GM21515 (cell line): ENCODE data around the gene RAB35.

Source experiments
- ATAC-seq: cut with Tn5 transposase; IDR thresholded peaks from one replicate; pipeline ENCODE4 v1.9.1; 2021; ENCODE audit not compliant: unreplicated experiment

Gene RAB35

DNA sequence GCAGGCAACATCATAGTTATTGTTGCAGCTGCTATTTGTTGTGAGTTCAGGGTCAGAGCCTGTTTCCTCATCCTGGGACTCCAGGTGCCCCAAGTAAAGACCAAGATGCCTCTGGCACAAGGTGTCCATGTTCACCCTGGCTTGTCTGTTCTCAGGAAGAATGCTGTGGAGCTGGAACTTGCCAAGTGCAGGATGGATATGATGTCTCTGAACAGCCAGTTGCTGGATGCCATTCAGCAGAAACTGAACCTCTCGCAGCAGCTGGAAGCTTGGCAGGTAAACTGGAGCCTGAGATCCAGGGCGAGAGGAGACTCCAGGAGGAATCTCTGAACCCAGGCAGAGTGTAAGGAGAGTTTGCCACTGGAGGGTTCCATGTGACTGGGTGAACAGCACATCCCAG is 26.8 kb downstream of the RAB35 start:
- no peak for ATAC-seq

DNA sequence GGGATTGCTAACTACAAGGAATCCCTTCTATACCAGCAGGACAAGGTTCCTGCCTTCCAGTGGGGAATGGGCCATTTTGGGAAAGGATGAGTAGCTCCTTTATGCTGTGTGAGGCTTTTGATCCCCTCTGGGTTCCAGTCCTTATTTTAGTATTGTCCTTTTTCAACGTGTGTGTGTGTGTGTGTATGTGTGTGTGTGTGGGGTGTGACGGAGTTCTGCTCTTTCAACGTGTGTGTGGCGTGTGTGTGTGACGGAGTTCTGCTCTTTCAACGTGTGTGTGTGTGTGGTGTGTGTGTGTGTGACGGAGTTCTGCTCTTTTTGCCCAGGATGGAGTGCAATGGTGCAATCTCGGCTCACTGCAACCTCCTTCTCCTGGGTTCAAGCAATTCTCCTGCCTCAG is 27.4 kb downstream of the RAB35 start:
- no peak for ATAC-seq

DNA sequence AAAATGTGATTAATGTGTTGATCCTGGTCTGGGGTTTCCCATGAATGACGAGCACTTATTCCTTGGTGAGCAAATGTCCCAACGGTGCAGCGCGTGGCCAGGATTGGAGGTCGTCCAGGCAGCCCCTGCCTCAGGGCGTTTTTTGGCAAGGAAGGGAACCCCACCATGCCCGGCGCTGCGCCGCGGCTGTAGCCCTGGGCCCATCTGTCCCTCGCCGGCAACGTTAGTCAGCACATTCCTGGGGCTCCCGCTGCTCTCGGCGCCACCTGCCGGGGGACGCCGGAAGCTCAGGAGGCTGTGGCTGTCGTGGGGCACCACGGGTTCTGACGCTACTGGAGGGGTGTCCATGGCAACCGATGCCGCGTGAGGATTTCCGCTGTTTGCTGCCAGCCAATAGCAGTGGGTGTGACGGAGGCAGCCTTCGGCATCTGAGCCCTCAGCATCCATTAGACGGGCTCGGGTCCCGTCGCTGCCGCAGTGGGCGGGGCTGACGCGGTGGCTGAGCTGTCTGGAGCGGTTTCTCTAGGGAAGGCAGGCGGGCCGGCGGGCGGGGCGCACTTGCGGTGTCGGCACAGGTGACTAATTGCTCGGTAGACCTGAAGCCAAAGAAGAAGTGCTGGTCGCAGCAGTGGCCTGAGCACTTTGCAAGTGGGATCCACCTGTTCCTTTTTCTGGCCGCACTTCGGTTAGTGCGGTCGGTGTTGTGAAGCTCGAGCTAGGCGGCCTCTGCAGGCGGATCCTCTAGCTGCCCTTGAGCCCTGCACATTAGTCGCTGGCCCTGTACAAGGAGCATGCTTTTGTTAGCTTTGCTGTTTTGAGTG is 29.5 kb downstream of the RAB35 start:
- ATAC-seq, result peak; percentile 96

DNA sequence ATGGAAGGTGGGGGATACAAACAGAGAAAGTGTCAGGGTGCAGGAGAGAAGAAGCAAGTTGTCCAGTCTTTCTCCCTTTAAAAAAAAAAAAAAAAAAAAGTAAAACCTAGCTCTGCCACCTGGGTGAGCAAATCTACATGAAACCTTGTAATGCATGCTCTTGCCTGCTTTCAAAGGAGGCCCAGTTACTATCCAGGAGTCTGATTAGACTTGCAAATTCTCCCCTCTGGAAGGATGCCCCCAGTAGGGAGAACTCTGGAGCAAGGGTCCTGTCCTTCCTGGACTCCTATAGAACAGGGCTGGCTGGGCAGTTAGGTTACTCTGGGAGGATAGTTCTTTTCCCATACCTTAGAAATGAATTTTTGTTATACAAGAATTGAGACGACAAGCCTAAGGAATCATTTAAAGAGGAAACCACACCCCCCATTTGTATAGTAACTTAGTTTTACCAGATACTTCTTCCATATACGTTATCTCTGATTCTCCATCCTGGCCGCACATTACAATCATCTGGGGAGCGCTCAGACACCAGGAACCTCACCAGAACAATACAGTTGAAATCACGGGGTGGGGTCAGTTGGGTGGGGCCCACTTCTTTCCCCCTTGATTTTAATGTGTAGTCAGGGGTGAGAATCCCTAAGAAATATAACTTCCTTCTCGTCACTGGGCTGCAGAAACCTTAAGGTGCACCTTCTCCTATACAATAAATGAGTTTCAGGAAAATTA is 30.5 kb downstream of the RAB35 start:
- no peak for ATAC-seq

GRCh38 chr12:120081641-120082040 is 34.9 kb downstream of the RAB35 start:
- ATAC-seq, result no peak

- no peak for ATAC-seq
These were observed 36.8 kb downstream of the RAB35 start for GRCh38 chr12:120079411-120080400.

DNA sequence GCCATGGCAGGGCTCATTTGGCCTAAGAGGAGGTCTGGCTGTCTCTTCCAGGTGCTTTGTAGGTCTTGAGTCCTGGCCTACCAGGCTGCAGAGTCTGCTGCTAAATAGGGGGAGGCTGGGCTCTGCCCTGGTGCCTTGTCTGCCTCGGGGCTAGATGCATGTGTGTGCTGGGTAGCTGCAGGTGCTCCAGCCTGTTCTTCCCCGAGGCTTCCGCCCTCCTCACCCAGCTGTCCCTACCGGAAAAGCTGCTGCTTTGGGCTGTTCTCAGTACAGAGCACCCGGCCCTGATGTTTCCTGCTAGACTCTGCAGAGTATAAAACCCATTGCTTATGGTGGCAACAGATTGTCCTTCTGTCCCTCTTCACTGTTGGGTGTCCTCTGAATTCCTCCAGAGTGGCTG is 37.7 kb downstream of the RAB35 start:
- ATAC-seq, result no peak

GRCh38 chr12:120077260-120077659 is 39.3 kb downstream of the RAB35 start:
- ATAC-seq, result no peak

DNA sequence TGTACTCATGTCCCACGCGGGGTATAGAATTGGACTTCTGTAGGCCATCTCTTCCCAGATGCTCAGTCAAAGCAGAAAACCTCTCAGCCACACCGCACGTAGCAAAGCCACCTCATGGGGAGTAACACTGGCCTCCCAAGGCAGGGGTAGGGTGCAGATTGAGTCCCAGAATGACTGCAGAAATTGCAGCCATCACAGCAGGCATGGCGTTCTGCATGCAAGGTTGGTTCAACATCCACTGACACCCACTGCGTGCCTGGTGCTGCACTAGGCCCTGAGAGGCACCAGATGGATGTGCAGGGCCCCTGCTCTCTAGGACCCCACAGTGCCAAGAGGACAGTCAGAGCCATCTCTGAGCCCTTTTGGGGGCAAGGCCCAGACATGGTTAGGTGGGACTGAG is 39.9 kb downstream of the RAB35 start:
- ATAC-seq, result no peak

- no peak for ATAC-seq
These were observed 41.4 kb downstream of the RAB35 start for GRCh38 chr12:120075034-120075616.

GRCh38 chr12:120072472-120073249 is 43.9 kb downstream of the RAB35 start:
- ATAC-seq, result no peak

DNA sequence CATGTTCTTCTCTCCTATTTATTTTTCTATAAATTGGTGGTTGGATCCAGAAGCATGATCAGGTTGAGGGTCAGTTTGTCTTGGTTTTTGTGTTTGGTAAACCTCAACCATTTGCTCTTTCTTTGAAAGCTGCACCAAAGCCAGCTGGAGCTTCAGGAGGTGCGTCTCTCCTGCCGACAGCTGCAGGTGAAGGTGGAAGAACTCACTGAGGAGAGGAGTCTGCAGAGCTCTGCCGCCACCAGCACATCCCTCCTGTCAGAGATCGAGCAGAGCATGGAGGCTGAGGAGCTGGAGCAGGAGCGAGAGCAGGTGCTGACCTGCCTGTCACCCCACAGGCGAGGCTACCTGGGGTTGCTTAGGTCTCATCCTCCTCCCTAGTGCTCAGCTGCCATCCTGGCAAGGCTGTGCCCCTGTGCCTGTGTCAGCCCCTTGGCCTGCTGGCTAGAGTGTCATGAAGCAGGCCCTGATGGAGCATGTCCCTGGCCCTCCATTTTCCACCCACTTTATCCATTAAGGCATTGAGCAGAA is 45.0 kb downstream of the RAB35 start:
- ATAC-seq, result no peak

GRCh38 chr12:120069278-120069677 is 47.3 kb downstream of the RAB35 start:
- ATAC-seq, result no peak

GRCh38 chr12:120067901-120068300 is 48.7 kb downstream of the RAB35 start:
- no peak for ATAC-seq

DNA sequence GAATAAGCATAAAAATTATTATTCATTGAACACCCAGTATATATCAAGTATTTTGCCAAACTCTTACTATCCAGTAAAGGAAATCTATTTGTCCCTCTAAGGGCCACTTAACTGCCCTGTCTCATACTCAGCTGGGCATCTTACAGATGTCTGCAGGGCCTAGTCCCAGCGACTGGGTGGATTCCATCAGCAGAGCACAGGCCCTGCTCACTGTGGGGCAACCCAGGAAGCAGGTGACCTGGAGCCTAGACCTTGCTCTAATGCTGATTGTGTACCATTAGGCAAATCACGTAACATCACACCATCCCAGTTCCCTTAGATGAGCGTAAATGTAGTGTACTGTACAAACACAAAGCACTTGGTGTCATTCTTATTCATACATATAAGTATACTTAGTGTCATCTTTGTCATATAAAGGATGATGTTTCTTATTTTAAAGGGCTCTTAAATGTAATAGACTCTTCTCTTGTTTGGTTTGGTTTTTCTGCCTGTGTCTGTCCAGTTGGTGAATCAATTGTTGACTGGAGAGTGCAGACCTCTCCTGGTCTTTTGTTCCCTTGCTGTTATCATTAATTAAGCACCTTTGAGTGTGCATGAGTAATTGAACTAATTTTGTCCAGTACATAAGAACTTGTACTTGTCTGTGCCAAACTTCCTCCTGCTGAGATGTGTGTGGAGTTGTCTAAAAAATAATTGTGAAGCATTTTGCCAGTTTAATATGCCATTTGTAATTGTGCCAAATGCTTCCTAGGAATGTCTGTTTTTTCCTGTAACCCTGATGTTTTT is 49.3 kb downstream of the RAB35 start:
- no peak for ATAC-seq

- ATAC-seq, result no peak
These were observed 50.2 kb downstream of the RAB35 start for GRCh38 chr12:120066341-120066740.

DNA sequence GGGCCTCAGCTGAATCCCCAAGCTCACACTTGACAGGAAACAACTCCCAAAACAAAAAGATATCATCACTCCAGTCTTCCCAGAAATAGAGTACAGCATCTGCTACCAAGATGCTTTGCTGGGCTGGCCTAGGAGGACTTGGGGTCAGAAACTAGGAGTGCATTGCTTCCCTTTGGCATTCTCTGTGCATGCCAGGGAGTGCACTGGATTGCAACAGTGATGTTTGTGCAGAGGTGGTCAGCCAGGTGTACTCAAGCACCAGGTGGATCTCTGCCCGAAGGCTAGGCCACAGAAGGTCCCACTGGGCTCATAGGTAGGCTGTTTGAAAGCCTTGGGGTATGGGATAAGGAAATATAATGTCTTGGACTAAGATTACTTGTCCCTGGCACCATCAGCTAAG is 51.1 kb downstream of the RAB35 start:
- ATAC-seq, result no peak

DNA sequence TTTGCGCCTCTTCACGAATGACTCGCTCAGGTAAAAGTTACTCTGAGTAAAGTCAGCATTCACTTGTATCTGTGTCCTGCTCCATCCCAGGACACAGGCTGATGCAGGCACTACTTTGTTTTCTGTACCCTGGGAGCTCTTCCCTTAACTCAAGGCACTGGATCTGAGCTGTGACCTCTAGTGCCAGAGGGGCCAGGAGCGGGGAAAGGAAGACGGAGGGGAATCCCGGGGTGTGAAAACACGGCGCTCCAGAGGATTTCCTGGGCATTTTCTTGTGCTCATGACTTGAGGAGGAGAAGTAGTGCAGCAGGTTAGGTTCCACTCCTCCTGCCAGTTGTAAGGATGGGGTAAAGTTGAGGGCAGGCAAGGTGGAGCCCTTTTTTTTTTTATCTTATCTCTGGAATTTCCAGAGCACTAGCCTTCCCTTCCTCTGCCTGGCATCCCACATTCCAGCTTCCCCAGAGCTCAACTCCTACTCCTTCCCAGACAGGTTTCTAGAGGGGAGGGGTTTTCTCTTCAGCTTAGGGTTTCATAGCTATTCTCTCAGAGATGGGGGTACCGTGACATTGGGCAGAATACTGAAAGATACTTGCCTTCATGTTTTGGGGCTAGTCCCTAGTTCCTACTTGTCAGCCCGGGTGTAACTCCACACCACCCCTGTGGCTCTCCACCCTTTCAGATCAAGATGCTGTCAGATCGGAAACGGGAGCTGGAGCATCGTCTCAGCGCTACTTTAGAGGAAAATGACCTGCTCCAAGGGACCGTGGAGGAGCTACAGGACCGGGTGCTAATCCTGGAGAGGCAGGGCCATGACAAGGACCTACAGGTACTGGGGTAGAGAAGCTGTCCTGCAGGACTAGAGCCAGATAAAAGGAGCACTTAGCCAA is 52.3 kb downstream of the RAB35 start:
- ATAC-seq, result no peak
